ENCODE data around the gene PARD3. TPM values are rescaled to one million over a fixed set of nuclear protein-coding genes. Genes with fewer than 3 reads are reported as not detected.

PARD3 gene
- total RNA-seq, 3 donors from 2014 or later (not counting 1 experiment from before 2014, with no cell fraction given) = 0.14 to 0.49 (median 0.38) TPM

- peaks cover 6 to 9% of the 10 kb centered on the region in 2 donors for H3K9me3 Mint-ChIP-seq
- peaks cover 17% of the 10 kb centered on the region for H3K36me3 Mint-ChIP-seq
- H3K4me3 ChIP-seq (ENCODE audit: low read length) = no peak overlapping the region
- H3K9me3 ChIP-seq (ENCODE audit: control insufficient read depth, insufficient read depth, low read length) = peaks cover 4% of the 10 kb centered on the region
- peaks cover 1 to 13% of the 10 kb centered on the region in 2 donors for H3K27me3 Mint-ChIP-seq (ENCODE audit: low read depth in 2 of 2)
- intact Hi-C loops (cut with micrococcal nuclease) = no loop called here
- H3K27ac ChIP-seq (ENCODE audit: low read length) = no peak overlapping the region
- no peak for DNase-seq
- WGBS (ENCODE audit: insufficient coverage) = no CpG with 5 or more reads among the region's 1 CpG
- H3K4me1 ChIP-seq (ENCODE audit: control insufficient read depth, insufficient read depth, low read length) = no peaks in the 10 kb centered on the region
- H3K36me3 ChIP-seq (ENCODE audit: control insufficient read depth, insufficient read depth, low read length) = no peaks in the 10 kb centered on the region
- no peak for TF ChIP-seq CTCF (IDR thresholded peaks at IDR 0.05)
- H3K4me1 Mint-ChIP-seq = no peaks in the 10 kb centered on the region
- no peaks in the 10 kb centered on the region for H3K27me3 ChIP-seq (ENCODE audit: control insufficient read depth, insufficient read depth, low read length)
- no peak for ATAC-seq
- no peak overlapping the region for H3K27ac Mint-ChIP-seq
- H3K4me3 Mint-ChIP-seq = no peak overlapping the region
These were observed 751.5 kb downstream of the PARD3 start for GRCh38 chr10:34063592-34063991.

GRCh38 chr10:34061841-34062240 is 753.3 kb downstream of the PARD3 start:
- no peak for DNase-seq
- intact Hi-C loops (cut with micrococcal nuclease) = no loop called here
- ATAC-seq = no peak
- Histone ChIP-seq H3K4me1 (ENCODE audit: control insufficient read depth, insufficient read depth, low read length) (no peaks in the 10 kb centered on the region), H3K9me3 (ENCODE audit: control insufficient read depth, insufficient read depth, low read length) (peaks cover 4% of the 10 kb centered on the region), H3K4me3 (ENCODE audit: low read length) (no peak overlapping the region), H3K36me3 (ENCODE audit: control insufficient read depth, insufficient read depth, low read length) (no peaks in the 10 kb centered on the region), H3K27ac (ENCODE audit: low read length) (no peak overlapping the region), H3K27me3 (ENCODE audit: control insufficient read depth, insufficient read depth, low read length) (no peaks in the 10 kb centered on the region)
- TF ChIP-seq CTCF (IDR thresholded peaks at IDR 0.05) = no peak
- Mint-ChIP-seq H3K4me1 (no peaks in the 10 kb centered on the region), H3K27me3 (ENCODE audit: low read depth in 2 of 2) (peaks cover 0 to 13% of the 10 kb centered on the region in 2 donors), H3K36me3 (peaks cover 17% of the 10 kb centered on the region), H3K4me3 (no peak overlapping the region), H3K27ac (no peak overlapping the region), H3K9me3 (peaks cover 5 to 9% of the 10 kb centered on the region in 2 donors)
